Glomerular endothelial cell (primary cell): ENCODE measurements around the gene DRAM1. TPM values are rescaled to one million over a fixed set of nuclear protein-coding genes. Genes with fewer than 3 reads are reported as not detected.
"Not testable (repeated sequence)": the region's sequence is repeated elsewhere in the genome, so short reads cannot be mapped to it uniquely, and the experiment has no call there.

Experiments
- DNase-seq: peaks from one replicate; pipeline ENCODE4 v3.0.0-alpha.2; 2011; ENCODE audit warnings: low read depth, low spot score; ENCODE audit errors: extremely low read depth
- total RNA-seq: library from RNA; depleted of rRNA; stranded (reverse); fragments of >200 nt; gene quantifications from 2 replicates; pipeline ENCODE4 v1.2.3, GENCODE V29; 2015

The DRAM1 gene
- total RNA-seq, 1 donor from 2014 or later = 50.1 TPM

DNA sequence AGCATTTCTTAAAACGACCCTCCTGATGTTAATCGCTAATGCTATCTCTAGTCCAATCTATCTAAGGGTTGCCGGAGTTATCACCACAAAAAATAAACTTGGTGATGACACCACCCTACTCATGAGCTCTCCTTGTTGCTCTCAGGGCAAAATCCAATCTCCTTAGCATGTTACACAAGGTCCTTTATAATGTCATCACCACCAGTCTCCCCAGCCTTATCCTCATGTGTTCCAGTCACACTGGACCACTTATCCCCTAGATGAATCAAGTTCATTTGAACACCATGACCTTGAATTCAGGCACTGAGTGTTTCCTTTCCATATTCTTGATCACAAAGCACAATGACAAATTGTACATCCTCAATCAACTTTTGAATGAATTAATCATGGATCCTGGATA is 19.0 kb upstream of the DRAM1 start:
- no peak for DNase-seq

DNA sequence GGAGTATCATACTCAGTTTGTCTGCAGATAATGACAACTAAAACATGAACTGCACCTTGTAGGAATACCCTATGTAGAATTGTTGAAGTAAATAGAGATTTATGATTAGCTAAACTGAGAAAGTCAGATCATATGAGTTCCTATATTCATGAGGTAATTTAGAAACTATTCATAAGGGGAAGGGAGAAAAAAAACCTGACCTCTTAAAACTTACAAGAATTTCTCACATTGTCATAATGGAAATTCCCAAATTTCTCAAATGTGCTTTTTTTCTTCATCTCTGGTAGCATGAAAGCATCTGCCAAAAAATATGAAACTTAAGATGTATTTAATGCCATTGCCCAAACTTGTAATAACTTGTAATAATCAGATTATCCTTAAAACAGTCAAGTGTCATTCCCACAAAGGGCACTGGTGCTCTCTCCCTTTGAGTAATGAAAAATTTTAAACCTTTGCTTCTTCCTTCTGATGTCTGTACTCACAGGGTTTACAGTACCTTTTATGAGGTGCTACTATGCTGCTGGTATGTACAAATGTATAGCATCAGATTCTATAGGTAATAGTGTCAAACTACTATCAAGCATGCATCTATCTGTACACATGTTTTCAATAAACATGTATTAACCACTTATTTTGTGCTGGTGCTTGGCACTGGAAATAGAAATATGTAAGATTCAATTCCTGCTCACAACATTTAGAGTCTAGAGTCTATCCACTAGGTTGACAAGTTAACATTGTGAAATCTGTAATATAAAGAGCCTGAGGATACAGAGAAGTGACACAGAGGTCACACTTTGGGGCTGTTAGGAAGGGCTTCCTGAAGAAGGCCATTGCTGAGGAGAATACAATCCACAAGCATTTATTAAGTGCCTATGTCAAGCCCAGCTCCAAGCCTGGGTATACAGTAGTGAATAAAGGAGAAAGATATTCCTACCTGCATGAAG is 17.4 kb upstream of the DRAM1 start:
- no peak for DNase-seq

DNA sequence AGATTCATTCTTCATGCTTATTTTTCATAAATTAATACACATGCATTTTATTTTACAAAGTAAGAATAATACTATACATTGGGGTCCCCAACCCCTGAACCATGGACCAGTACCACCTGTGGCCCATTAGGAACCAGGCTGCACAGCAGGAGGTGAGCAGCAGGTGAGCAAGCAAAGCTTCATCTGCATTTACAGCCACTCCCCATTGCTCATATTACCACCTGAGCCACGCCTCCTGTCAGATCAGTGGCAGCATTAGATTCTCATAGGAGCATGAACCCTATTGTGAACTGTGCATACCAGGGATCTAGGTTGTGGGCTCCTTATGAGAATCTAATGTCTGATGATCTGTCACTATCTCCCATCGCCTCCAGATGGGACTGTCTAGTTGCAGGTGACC is 15.7 kb upstream of the DRAM1 start:
- DNase-seq = not testable (repeated sequence)

DNA sequence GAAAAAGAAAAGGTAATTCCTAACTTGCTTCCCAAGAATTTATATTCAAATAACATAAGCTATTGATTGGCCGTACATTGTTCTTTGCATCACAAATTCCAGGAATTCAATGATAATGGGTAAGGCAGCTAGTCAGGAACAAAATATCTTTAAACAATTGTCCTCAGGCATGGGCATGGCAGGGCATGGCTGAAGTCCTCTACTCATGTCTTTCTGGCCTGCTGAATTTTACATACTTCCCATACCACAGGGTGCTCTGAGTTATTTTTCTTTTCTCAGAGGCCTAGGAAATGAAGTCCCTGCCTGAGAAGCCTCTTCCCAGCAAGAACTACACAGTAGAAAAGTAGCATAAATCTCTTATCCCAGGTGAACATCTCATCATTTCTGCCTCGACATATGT is 15.1 kb upstream of the DRAM1 start:
- no peak for DNase-seq

DNA sequence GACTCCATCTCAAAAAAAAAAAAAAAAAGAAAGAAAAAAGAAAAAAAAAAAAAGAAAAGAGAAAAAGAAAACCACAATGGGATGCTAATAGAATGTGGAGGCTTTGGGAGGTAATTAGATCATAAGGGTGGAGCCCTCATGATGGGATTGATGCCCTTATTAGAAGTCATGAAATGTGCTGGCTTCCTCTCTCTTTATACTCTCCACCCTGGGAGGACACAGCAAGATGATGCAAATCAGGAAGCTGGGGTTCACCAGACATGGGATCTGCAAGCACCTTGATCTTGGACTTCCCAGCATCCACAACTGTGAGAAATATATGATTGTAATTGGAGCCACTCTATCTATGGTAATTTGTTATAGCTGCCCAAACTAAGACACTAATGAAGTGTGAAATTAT is 13.4 kb upstream of the DRAM1 start:
- no peak for DNase-seq

DNA sequence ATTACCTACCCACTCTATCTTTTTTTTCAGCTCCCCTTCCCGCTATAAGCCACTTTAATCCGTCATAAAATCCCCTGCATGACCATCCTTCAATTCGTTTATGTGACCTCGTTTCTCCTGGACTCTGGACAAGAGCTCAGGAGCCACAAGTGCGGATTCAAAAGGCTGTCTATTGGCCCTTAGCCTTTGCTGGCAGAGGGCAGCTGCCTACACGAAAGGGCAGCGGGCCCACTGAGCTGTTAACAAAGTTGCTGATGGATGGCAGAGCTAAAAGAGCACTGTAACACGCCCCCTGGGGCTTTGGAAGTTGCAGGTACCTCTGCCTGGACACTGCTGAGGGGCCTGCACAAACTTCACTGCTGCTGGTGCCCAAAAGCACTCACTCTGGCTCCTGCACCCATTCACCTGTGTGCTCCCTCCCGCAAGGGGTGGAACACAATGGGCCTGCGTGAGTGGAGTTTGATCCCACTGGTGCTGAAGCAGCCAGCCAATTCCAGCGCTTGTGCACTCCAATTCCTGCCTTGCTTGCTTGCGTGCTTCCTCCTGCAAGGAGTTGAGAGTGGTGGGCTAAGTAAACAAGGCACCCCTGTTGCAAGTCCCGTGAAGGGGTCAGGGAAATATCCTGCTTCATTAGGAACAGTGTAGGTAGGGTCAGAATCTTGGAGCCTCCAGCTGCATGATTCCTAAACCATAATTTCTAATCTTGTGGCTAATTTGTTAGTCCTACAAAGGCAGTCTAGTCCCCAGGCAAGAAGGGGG is 10.6 kb upstream of the DRAM1 start:
- DNase-seq = no peak

DNA sequence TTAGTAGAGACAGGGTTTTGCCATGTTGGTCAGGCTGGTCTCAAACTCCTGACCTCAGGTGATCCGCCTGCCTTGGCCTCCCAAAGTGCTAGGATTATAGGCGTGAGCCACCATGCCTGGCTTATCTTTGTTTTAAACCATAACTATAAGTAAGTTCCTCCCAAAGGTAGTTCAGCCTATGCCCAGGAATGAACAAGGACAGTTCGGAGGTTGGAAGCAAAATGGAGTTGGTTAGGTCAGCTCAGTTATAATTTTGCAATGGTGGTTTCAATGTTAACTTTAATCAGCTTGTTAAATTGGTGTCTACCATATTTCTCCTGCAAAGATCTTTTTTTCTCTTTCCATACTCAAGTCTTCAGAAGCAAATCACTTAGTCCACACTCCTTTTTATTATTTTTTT is 9.8 kb upstream of the DRAM1 start:
- not testable (repeated sequence) for DNase-seq

DNA sequence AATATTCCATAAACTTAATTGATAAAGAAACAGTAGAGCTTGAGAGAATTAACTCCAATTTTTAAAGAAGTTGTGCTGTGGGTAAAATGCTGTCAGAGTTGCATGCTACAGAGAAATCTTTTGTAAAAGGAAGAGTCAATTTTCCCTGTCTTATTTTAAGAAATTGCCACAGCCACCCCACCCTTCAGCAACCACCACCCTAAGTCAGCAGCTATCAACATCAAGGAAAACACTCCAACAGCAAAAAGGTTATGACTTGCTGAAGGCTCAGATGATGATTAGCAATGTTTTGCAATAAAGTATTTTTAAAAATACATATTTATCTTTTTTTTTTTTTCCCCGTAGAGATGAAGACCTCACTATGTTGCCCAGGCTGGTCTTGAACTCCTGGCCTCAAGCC is 6.5 kb upstream of the DRAM1 start:
- DNase-seq = no peak

DNA sequence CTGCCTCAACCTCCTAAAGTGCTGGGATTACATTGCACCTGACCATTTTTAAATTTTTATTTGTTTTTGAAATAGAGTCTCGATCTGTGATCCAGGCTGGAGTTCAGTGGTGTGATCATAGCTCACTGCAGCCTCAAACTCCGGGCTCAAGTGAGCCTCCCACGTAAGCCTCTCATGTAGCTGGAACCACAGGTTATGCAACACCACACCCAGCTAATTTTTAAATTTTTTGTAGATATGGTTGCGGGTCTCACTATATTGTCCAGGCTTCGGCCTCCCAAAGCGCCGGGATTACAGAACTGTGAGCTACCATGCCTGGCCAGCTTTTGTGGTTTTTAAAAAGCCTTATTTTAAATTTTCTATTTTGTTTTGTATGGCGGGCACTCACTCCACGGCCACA is 2.2 kb upstream of the DRAM1 start:
- no peak for DNase-seq

DNA sequence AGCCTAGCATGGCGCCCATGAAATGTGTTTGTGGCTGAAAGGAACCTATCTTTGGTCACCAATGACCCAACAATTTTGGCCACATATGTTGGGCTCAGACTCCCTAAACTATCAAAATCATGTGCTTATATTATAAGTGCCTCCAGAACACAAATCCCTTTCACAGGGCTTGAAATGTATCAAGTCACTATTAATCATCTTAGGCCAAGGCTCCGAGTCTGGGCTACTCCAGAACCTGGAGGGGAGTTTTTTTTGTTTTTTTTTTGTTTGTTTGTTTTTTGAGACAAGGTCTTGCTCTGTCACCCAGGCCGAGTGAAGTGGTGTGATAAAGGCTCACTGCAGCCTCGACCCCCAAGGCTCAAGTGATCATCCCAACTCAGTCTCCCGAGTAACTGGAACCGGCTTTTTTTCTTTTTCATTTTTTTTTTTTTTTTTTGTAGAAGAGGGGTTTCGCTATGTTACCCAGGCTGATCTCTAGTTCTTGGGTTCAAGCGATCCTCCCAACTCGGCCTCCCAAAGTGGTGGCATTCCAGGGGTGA is 989 bp upstream of the DRAM1 start:
- DNase-seq = no peak

DNA sequence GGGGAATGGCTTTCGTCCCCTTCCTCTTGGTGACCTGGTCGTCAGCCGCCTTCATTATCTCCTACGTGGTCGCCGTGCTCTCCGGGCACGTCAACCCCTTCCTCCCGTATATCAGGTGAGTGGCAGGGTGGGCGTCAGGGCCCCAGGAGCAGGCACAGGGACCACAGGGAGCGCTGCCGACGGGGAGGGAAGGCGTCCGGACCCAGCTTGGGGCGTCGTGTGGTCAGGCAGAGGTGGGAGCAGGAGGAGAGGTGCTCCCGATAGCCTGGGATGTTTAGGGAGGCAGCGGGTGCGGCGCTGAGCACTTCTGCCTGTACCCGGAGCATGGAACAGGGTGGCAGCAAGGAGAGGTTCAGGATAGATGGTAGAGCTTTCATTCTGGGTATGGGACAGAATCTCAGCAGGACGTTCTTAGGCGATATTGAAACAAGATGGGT is 444 bp downstream of the DRAM1 start:
- no peak for DNase-seq

DNA sequence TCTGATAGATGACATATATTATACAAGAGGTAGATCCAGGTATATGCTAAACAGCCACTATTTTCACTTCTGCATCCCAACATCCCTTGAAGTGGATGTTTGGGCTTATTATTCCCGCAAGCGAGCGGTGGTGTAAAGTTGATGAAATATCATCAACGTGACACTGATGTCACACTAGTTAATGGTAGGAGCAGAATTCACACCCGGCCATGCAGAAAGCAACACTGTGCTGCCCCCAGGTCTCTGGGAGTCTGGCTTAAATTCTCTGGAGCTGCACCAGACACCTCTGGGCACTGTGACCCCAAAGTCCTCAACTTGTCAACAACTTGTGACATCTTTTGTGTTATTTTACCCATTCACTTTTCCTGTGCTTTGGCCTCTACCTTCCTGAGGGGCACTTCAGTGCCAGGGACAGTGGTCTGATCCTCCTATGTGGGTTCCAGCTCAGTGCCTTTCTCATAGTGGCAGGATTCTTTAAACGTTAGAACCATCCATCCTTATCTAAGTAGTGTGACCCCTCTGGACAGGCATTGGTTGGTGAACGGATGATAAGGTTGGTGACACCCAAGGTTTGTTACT is 952 bp downstream of the DRAM1 start:
- DNase-seq = no peak

DNA sequence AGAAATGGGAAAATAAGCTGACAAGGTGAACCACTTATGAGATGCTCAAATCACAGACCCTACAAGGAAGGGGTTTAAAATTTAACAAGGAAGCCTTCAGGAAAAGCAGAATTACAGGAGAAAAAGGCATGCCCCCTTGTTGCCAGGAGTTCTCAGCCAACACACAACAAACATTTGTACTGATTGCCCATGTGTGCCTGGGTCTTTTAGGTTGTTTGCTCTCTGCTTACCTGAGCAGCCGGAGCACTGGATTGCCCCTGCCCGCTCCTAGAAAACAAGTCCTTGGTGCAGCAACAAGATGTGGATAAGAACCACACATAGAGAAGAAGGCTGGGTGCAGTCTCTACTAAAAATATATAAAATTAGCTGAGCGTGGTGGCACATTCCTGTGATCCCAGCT is 3.4 kb downstream of the DRAM1 start:
- DNase-seq = no peak

DNA sequence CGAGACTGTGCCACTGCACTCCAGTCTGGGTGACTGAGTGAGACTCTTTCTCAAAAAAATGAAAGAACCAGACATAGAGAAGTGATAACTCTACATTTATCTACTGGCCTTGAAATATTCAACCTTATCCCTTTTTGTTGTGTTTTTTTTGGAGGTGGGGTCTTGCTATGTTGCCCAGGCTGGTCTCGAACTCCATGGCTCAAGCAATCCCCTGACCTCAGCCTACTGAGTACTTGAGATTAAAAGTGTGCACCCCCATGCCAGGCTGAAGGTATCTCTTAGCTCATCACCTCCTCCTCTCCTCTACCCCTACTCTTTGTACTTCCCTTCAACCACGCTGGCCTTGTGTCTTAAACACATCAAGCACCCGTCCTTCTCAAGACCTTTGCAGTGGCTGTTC is 3.8 kb downstream of the DRAM1 start:
- DNase-seq = no peak

DNA sequence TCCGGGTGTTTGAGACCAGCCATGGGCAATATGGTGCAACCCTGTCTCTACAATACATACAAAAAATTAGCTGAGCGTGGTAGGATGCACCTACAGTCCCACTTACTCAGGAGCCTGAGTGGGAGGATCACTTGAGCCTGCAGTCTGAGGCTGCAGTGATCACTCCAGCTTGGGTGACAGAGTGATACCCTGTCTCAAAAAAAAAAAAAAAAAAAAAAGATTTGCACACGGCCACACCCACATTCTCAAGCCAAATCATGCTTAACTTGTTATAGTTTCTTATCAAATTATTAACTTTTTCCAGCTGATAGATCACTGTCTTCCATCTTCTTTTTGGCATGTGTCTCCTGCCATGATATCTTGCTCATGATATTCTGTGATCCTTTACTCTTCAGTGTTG is 6.8 kb downstream of the DRAM1 start:
- no peak for DNase-seq

DNA sequence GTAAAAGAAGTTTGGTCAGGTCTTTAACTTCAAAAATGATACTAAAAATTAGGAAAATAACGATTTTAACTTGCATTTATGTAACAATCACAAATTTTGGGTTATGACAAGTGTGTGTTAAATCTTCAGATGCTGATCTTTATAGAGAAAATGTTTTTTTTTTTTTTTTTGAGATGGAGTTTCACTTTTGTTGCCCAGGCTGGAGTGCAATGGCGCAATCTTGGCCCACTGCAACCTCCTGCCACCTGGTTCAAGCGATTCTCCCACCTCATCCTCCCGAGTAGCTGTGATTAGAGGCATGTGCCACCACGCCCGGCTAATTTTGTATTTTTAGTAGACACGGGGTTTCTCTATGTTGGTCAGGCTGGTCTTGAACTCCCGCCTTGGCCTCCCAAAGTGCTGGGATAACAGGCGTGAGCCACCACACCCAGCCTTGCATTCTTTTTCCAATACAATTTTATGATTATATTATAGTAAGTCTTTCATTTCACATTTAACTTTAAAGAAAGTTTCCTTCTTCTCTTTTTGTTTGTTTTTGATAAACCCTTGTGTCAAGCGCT is 7.5 kb downstream of the DRAM1 start:
- DNase-seq = not testable (repeated sequence)

DNA sequence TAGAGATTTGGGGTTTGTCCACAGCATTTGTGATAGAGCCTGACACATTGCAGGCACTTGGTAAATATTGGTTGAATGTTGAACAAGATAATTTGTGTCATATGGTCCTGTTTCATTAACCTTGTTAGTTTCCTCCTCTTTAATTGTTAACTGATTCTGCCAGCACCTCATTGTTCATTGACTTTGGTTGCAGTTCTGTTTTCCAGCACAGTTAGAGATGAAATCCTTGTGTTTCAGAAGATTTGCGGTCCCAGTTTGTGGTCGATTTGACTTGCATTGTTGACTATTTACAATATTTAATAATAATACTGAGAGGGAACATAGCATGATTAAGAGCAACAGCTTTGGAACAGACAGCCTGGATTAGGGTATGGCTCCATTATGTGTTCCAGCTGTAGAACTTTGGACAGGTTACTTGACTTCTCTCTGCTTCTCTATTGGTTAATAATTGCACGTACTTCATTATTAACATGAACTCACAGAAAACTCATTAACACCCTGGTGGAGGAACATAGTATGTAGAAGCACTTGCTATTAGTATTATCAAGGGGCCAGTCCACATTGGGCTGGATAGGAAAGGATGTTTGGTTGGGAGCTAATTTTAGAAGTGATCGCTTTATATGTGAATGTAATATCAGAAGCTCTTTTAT is 8.7 kb downstream of the DRAM1 start:
- DNase-seq = no peak

DNA sequence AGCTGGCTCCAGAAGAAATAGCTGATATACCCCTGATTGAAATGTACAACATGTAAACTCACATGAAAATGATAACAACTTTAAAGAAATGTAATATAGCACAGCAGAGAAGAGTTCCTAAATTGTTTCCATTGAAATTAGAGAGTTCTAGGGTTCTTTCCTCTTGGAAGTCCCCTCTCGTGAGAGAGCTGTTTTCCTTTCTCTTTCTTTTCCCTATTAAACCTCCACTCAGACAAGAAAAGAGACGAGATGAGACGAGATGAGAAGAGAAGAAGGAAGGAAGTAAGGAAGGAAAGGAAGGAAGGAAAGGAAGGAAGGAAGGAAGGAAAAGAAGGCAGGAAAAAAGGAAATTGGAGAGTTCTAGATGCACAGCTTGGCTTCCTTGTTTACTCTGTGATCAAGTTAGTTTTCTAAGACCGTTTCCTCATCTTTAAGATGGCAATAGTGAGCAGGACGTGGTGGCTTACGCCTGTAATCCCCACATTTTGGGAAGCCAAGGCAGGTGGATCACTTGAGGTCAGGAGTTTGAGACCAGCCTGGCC is 11.9 kb downstream of the DRAM1 start:
- no peak for DNase-seq

DNA sequence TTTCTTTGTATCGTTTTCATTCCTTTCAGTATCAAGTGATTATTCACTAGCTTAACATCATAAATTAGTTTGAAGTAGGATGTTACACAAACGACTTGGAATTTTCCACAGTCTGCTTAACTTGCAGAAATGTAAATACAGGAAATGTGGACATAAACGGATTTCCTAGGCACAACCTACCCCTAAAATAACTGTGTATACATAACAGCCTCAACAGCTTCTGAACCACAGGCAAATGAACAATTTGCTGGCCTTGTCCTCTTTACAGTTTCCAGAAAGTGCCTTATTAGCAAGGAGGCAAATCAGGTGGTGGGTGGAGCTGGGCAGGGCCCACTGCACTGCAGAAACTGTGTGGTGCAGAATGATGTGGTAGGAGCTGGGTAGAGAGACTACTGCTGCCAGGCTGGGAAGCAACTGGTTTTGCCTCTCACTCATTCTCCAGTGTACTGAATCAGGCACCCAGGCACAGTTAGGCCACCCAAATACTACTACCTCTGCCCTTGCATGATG is 14.1 kb downstream of the DRAM1 start:
- DNase-seq = no peak

DNA sequence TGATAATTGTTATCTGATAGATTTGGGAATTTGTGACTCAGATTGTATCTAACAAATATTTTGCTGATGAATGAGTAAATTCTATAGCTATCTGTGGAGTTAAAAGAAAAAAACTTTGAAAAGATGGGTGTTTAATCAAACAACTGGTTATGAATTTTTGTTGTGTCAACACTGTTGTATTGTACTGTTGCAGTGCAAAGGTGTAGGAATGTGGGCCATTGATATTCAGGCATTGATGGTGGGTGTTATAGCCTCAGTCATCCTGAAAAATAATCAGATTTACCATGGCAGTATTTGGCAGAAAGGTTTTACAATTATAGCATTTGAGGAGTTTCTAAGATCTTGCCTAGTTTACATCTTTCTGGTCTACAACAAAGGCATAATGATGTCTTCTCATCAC is 15.4 kb downstream of the DRAM1 start:
- DNase-seq = no peak
